Activated gamma-delta T cell (primary cell): ENCODE results near the gene RNASEH1.

ENCODE experiments used
- DNase-seq: peaks from one replicate; lab custom pipeline; 2025; lab: John Stamatoyannopoulos, UW
- total RNA-seq, 2 donors: gene quantifications; one replicate each; lab custom pipeline; 2026; lab: John Stamatoyannopoulos, UW

The RNASEH1 gene, protein sequence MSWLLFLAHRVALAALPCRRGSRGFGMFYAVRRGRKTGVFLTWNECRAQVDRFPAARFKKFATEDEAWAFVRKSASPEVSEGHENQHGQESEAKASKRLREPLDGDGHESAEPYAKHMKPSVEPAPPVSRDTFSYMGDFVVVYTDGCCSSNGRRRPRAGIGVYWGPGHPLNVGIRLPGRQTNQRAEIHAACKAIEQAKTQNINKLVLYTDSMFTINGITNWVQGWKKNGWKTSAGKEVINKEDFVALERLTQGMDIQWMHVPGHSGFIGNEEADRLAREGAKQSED
- 46.2 to 56.8 reads per million in 2 donors for total RNA-seq

DNA sequence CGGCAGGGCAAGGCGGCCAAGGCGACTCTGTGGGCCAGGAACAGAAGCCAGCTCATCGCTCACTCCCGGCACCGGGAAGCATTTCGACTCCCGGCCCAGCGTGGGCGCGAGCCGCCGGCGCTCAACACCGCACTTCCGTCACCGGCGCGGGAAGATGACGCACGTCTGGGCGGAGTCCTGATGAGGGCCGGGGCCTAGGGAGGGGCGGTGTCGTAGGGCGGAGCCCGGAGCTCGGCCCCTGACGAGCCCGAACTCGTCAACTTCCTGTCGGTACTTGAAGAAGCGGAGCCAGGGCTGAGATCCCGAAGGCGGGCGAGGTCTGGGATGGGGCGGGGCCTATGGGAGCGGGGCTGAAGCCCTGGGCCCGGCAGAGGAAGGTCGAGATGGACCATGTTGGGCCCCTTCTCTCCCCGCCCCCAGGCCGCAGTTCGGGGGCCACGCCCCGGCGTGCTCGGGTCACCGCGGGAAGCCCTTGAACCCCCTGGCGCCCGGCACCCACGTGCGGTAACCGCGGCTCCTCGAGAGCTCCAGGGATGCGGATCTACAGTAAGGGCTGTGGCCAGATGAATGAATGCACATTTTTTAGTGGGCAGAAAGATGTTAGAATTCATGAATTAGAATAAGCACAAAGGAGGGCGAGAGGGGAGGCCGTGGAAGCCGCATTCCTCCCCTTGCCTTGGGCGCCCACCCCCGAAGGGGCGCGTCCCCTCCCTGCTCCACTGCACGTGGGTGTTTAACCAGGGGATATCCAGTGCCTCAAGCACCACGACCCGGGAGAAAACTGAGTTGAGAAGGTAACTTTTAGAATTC is at the start of gene RNASEH1:
Gene RNASEH1, minus strand, starts transcription at position 129 of the 810 bp plus-strand sequence. Its CDS starts 73 bp downstream, at position 56.
- peak; percentile 99 for DNase-seq

DNA sequence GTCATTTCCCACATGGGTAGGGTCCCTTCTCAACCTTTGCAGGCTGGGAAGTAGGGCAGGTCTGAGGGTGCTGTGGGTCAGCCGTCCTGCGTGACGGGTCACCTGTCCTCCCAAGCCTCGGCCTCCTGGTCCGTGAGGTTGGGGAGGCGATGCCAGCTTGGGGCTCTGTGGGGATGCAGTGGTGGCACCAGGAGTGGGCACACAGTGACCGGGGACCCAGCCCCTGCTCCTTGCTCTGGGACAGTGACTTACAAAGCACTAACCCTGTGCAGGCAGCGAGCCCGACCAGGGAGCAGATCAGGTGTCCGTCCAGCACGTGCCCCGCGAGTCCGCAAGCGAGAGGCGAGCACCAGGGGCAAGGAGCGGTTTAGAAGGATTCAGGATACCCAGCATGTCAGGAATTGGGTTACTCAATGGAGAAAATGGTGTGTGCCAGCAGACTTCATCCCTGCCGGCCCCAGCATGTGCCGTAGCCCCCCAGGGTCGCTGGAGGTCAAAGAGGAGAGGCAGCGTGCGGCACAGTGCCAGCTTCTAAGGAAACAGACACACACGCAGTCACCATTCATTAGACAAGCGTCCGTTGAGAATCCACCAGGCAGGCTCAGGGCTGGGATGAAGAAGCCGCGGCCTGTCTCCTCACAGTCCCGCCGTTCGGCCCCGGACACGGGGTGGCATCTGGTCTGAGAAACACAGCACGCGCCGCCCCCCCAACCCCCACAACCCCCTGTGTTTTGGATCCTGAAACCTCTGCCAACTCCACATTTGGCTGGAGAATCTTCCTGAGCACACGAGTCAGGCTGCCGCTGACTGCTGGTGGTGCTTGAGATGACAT is 48.5 kb upstream of the RNASEH1 start:
- DNase-seq: no peak

DNA sequence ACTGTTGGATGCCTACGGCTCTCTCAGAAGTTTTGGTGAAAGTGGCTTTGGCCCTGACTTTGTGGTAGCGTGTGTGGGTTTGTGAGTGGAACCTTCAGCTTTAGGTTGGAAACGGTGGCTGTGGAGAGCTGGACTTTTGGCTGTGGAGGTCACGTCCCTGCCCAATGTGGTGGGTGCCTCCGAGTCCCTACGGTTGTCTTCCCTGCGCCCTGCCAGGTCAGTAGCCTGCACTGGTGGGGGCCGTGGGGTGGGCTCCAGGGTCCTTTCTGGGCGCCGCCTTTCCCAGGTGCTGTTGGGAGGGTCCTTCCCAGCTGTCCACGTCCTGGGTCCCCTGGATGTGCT is 47.9 kb upstream of the RNASEH1 start:
- no peak for DNase-seq

DNA sequence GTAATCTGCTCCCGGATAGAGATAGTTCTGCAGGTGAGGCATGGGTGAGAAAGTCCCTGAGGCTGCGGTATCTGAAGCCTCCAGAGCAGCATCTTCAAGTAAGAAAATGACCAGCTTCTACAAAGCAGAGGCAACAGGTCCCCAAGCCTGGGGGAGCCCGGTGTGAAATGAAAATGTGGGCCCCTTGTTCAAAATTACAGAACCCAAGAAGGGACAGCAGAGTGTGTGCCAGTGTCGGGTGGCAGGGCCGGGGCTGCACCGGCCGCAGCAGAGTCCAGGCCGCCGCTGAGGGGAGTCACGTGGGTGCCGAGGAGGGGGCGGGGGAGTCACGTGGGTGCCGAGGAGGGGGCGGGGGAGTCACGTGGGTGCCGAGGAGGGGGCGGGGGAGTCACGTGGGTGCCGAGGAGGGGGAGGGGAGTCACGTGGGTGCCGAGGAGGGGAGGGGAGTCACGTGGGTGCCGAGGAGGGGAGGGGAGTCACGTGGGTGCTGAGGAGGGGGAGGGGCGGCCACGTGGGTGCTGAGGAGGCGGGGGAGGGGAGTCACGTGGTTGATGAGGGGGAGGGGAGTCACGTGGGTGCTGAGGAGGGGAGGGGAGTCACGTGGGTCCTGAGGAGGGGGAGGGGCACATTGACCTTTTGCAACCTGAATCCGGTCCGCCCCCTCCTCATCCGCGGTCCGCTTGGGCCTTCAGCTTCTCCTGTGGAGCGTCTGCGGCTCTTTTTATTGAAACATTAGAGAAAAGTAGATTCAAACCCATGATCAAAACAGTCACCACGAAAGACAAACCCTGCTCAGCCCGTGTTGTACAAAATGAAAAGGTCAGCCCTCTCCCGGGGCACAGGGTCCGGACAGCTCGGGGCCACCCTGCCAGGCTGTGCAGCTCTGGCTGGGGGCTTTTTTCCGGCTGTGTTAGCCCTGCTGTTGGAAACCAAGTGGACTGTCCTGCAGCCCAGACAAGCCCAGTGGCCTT is 47.1 kb upstream of the RNASEH1 start:
- DNase-seq: no peak

DNA sequence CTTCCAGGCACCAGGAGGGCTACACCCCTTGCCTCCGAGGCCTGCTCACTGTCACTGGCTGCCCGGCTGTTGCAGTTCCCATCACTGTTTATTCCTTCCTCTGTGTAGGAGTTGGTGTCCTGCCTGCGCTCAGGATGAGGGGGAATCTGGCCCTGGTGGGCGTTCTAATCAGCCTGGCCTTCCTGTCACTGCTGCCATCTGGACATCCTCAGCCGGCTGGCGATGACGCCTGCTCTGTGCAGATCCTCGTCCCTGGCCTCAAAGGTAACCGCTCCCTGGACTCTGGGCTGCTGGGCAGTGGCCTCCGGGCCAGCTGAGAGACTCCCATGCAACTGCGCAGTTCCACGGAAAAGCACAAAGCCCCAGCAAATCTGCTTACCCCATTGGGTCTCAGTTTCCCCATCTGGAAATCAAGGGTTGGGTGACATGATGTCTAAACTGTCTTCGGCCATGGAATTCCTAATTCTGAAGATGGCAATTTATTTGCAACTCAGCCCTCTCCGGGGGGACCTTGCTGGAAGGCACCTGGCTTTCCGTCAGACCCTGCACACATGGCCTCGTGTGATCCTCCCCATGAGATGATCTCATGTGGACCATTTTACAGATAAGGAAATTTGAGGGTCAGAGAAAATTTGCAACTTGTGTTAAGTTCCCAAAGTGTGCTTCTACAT is 46.2 kb upstream of the RNASEH1 start:
- DNase-seq: no peak

DNA sequence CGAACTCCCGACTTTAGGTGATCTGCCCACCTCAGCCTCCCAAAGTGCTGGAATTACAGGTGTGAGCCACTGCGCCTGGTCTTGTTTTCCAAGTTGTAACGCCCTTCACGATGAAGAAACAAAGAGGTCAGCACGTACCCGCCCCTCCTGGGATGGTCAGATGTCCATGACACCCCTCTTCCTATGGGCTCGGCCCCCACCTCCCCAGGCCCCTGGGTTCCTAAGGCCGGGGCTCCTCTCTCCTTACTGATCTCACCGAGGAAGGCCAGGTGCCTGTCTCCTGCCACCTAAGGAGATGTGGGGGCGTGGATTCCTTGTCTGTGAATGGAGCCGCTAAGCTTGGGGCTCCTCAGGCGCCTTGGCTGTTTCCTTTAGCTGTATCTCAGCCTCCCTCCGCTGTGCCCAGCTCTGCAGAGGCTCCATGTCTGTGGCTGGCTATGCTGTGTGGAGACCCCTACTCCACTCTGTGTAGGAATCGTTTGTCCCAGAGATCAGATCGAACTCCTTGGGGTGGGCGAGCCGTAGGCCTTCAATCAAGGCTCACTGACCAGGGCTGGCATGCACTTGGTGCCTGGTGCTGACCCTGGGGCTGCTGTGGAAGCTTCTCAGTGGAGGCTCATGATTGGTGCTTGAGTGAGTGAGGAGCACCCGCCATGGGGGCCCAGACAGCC is 45.5 kb upstream of the RNASEH1 start:
- no peak for DNase-seq

DNA sequence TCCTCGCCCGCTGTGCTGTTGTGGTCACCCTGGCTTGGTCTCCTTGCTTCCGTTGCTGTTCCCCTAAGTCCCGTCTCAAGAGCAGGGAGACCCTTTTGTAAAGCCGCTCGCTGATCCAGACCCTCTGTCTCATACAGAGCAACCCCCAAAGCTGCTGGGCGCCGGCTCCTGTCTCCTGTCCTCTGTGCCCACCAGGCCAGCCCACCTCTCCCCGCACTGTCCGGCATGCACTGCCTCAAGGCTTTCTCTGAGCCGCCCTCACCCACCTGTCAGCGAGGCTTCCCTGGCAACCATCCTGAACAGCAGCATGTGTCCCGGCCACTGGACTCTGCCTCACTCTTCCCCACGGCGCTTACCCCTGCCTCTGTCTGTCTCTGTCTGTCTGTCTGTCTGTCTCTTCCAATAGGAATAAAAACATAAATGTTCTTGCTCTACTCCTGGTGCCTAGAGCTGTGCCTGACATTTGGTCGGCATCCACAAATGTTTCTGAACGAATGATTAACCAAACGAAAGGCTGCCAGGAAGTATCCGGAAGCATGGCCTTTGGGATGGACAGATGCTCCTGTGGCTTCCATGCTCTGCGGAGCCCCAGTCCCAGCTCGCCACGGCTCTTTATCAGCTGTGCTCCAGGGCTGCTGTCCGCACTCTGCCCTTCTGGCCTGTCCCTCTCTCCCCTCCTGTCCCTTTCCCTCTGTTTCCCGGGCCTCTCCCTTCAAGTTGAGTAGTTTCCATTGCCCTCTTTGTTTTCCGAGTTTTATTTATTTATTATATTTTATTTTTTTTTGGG is 44.6 kb upstream of the RNASEH1 start:
- DNase-seq: no peak

DNA sequence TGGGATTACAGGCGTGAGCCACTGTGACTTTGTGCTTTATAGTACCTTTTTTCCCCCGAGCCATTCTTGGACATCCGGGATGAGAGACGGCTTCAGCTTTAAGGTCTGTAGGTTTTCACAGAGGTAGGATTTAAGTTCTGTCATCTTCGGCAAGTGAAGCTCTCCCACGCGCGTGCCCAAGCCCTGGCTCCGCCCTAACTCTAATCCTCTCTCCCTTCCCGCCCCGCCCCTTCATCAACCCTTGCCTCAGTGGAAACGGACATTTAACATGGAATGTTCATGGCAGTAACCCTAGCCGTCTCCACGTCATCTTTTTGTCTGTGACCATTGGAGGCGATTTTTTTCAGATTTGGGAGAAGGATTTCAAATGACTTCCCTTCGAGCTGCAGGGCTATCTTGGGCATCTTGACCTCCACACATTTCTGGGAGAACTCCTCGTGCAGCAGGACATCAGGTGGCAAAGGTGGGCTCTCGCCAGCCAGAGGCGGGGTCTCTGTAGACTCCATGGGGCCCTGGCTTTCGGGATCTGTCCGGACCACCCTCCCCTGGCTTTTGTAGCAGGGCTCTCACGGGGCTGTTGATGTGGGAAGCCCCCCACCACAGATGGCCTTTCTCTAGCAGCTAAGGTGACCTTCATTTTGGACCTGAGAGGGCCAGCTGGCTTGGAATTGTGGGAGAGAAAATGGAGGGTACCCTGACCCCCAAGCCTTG is 43.6 kb upstream of the RNASEH1 start:
- DNase-seq: no peak

DNA sequence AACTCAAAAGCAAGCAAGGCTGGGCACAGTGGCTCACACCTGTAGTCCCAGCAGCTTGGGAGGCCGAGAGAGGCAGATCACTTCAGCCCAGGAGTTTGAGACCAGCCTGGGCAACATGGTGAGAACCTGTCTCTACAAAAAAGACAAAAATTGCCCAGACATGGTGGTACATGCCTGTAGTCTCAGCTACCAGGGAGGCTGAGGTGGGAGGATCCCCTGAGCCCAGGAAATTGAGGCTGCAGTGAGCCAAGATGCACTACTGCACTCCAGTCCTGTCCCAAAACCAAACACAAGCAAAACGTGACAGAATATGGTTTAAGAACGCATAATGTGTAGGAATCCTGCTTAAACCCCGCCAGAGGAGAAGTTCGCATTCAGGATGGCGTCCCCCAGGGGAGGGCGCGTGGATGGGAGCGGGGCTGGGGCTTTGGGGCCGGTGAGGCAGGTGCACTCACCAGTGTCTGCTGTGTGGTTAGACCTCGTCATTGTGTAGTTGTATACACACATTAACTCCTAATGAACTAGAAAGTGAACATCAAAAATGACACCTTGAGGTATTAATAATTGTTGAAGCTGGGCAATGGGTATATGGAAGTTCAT is 42.2 kb upstream of the RNASEH1 start:
- DNase-seq: no peak

DNA sequence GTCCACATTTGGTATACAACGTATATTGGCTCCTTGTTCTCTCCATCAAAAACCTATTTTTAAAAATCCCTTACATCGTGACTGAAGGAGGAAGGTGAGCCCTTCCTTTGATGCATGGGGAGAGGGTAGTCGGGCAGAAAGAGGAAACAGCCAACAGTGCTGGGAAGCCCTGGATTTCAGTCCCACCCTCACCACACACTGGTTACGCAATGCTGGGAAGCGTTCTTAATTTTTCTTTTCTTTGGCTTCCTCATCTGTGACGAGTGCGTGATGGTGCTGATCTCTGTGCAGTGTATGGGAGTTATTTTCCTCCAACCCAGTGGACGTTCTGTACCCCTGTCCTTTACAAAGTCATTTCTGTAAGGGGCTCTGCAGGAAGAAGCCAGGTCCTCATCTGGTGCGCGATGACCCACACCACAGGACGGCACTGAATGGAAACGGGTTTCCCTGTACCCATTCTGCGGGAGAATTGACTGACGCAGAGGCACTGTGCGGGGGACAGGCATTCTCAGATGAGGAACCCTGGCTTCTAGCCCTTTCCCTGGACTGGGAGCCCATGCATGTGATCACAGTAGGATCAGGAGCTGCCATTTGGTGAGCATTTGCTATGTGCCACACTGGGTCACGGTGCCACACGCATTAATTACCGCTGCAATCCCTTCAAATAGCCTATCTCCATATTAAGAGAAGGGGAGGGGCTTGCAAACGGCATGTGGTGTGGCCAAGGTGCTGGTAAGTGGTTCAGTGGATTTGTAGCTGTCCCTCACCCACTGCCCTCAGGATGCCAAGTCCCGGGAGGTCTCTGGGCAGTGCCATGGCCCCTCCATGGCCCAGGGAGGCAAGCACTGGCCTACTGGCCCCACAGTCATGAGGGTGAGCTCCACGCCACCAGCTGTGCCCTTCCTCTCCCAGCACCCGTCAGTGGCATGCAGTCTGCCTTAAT is 41.0 kb upstream of the RNASEH1 start:
- no peak for DNase-seq

DNA sequence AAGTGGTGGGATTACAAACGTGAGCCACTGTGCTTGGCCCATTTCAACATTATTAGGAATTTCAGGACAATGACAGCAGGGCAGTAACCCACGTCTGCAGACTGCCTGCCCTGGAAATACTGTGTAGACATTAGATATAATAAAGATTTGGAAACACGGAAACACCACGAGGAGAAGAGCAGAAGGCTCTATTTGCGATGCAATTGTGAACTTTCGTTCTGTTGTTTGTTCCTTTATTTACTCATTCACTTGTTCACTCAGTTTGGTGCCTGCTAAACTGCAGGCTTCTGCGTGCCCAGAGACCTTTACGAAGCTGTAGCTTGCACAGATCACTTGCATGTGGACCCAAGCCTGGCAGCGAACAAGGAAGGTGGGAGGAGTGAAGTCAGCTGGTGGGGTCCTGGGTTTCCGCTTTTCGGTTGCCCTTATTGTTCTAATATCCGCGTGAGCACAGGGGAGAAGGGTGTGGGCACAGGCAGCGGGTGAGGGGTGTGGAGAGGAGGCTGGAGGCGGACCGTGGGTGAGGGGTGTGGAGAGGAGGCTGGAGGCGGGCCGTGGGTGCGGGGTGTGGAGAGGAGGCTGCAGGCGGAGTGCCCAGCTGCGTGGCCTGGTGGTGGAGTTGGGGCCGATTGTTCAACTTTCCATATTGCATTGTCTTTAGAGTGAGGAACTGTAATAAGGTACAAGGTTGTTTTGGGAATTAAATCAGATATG is 40.2 kb upstream of the RNASEH1 start:
- no peak for DNase-seq

DNA sequence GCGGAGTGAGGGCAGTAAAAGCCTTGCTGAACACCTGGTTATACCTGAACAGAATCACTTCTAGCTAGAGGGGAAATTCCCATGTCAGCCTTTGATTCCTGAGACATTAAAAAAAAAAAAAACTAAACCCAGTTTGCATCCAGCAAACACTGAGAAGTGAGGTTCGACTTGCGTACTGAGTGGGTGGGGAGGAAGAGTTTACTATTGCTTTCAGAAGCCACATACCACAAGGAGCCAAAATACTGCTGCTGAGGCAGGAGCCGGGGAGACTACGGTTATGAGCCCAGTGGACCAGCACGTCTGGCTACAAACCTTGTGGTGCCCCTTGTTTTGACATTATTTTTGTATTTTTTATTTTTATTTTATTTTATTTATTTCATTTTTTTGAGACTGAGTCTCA is 39.4 kb upstream of the RNASEH1 start:
- DNase-seq: no peak

DNA sequence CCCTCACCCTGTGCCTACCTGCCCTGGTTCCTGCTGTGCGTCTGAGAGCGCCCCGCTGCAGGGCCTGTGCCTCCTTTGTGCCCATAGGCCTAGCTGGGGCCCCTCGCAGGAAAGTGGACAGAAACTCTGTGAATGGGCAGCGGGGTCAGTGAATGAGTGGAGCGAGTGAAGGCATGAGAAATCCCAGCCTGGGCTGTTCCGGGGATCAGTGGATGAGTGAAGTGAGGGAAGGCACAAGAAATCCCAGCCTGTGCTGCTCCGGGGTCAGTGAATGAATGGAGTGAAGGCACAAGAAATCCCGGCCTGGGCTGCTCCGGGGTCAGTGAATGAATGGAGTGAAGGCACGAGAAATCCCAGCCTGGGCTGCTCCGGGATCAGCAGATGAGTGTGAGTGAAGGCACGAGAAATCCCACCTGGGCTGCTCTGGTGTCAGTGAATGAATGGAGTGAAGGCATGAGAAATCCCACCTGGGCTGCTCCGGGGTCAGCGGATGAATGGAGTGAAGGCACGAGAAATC is 38.8 kb upstream of the RNASEH1 start:
- no peak for DNase-seq

DNA sequence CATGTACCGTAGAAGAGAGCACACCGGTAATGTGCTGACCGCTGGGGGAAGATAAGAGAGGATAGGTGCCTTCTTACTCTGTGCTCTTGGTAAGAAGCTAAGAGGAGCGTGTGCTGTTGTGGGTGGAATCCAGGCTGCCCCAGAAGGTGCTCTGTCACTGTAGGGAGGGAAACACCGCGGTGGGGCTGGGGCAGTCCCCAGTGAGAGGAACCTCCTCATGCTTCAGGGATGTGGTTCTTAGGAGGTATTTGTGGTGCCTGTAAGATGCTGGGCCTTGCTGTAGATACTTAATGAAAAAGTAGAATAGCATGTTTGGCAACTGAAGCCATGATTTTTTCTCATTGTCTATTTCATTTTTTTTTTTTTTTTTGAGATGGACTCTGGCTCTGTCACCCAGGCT is 37.9 kb upstream of the RNASEH1 start:
- no peak for DNase-seq

DNA sequence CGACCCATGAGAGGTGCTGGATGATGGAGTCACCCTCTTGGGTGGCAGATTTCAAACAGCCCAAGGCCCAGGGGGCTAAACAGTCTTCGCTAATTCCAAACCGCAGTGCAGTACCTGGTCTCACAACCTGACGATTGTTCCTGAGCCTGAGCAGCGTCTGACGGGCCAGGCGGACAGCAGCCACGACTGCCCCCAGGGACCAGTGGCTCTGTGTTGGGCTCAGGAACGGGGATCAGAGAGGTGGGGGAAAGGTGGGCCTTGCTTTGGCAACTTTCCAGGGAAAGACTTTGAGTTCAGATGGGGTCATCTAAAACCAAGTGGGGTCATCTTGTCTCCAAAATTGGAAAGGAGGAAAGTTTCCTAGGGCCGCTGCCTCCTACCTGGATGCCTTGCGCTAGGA is 37.3 kb upstream of the RNASEH1 start:
- DNase-seq: no peak
